GM21528 (cell line): ENCODE results near the gene LRFN2.

Experiments
- ATAC-seq: cut with Tn5 transposase; IDR thresholded peaks from one replicate; pipeline ENCODE4 v1.9.1; 2021; ENCODE audit warnings: mild to moderate bottlenecking, moderate library complexity; ENCODE audit not compliant: unreplicated experiment, low FRiP score

The LRFN2 gene

DNA sequence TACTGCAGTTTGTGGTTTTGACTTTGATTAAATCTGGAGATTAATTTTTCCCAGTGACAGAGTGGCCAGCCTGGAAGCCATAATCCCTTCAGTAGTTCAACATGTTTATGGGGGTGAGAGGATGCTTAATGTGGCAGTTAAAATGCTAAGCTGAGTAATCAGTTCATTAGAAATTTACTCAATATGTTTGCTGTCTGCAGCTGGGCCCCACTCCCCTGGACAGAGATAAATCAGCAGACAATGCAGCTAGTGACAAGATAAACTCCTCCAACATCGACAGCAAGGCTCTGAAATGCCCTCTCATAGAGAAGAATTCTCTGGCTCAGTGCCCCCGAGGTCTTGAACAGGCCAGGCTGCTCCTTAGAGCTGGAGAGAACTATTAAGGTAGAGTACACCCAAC, 101.9 kb downstream of the LRFN2 start:
- ATAC-seq, result no peak

DNA sequence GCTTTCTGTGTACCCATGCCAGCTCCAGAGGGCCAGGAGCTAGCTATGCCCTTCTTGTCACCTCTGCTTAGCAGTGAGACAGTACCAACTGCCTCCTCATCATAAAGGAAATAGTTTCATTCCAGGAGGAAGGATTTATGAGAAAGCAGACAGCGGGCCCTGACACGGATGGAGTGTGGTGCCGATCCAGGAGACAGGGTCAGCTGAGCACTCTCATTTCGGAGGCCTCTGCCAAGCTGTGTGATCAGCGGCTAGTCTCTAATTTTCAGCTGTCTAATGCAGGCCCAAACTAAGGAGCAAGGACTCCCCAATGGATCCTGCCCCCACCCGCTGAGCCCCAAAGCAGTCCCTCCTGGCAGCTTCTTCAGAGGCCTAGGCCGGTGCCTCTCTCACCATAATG, 103.1 kb downstream of the LRFN2 start:
- no peak for ATAC-seq

- no peak for ATAC-seq
These were observed 104.6 kb downstream of the LRFN2 start for GRCh38 chr6:40482532-40482931.

DNA sequence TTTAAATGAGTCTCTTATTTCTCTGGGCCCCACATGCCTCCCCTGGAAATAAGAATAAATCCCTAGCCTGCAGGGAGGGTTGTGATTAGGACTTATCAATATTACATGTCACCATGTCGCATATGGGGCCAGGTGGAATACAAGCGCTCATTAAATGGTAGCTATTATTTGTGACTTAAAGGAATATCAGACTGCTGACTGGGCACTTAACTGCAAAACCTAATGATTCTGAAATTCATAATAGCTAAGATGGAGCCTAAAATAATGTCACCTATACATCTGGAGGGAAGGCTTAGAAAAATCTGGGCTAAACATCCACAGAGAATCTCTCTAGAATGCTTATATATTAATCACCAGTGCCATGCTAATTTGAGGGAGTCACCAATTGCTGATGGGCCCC, 106.5 kb downstream of the LRFN2 start:
- ATAC-seq, result no peak

DNA sequence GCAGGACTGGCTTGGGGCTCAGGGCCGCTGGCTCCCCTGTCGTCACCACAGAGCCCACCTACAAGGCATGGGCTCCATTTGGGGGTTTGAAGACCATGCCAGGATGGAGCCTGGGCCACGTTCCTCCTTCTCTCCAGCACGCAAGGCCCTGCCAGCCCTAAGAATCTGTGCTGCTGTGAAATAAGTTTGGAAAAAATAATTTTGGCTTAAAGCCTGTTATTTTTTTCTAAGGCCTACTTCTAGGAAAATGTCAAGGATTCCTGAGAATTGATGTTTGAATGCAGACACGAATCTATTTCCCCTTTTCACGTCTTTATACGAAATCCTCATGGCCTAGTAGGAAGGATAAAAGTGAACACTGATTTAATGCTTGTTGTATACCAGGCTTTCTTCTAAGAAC, 107.5 kb downstream of the LRFN2 start:
- no peak for ATAC-seq

- no peak for ATAC-seq
These were observed 109.7 kb downstream of the LRFN2 start for GRCh38 chr6:40477246-40478126.

GRCh38 chr6:40476673-40477072, 110.5 kb downstream of the LRFN2 start:
- no peak for ATAC-seq

- no peak for ATAC-seq
These were observed 112.2 kb downstream of the LRFN2 start for GRCh38 chr6:40474937-40475336.

- no peak for ATAC-seq
These were observed 114.1 kb downstream of the LRFN2 start for GRCh38 chr6:40473026-40473425.

DNA sequence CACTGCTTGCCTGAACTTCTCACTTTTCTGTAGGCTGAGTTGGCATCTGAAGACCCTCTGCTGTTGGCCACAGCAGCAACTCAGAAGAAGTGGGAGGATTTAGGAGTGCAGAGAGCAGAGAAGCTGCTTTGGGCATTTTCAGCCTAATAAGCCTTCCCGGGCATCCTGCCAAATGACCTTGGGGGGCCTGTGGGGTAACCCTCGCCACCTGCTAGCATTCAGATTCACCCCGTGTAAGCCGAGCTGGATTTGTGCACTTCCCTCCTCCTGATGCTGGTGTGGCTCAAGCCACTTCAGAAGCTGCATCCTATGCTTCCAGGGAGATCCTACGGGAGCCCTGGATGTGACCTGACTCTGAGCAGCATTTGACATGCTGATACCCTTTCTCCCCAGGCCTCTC, 114.8 kb downstream of the LRFN2 start:
- ATAC-seq, result no peak

- no peak for ATAC-seq
These were observed 115.9 kb downstream of the LRFN2 start for GRCh38 chr6:40471243-40471642.

- ATAC-seq, result no peak
These were observed 117.8 kb downstream of the LRFN2 start for GRCh38 chr6:40469323-40469722.

DNA sequence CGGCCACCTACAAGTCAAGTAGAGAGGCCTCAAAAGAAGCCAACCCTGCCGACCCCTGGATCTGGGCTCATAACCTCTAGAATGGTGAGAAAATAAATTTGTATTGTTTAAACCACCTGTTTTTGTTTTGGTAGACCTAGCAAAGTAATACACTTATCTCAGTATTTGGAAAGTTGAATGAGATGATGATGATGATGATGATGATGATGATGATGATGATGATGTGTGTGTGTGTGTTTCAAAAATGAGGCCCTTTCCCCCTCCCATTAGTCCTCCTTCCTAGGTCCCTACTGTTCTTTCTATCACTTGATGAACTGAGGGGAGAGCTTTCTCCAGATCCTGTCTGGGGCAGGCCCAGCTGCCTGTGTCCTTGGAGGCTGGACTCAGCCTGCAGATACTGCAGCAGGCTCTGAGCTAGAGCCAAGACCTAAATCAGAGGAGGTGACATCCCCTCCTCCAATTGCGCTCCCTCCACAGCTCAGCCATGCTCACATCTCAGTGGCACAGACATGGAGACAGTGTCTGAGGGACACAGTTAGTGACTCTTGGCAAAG, 120.1 kb downstream of the LRFN2 start:
- ATAC-seq, result no peak

DNA sequence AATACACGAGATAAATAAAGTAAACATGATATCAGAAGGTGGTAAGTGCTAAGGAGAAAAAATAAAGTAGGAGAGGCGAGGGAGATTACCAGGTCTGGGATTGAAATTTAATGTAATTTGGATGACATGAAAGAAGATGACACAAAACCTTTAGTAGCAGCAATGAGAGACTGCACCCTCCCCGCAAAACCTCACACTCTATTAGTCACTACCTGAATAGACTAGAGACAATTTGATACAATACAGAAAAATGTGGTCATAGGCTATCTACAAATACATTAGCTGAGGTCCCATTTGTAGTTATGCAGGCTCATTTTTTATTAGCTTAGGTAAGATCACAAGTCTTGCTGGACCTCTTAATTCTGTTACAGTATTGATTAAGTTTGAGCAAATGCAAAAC, 125.5 kb downstream of the LRFN2 start:
- no peak for ATAC-seq

- ATAC-seq, result no peak
These were observed 126.8 kb downstream of the LRFN2 start for GRCh38 chr6:40460380-40460779.

DNA sequence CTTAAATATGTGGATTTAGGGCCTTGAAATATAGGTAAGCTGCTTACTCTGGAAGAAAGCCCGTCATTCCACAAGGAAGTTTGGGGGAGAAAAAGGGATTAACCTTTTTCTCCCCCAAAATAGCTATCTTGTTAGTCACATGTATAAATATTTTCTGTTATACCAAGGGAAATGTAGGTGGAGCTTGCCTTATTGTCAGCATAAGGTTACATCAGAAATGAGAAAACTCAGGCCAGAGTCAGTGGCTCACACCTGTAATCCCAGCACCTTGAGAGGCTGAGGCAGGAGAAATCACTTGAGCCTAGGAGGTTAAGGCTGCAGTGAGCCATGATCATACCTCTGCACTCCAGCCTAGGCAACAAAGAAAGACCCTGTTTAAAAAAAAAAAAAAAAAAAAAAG, 129.9 kb downstream of the LRFN2 start:
- ATAC-seq, result no peak

DNA sequence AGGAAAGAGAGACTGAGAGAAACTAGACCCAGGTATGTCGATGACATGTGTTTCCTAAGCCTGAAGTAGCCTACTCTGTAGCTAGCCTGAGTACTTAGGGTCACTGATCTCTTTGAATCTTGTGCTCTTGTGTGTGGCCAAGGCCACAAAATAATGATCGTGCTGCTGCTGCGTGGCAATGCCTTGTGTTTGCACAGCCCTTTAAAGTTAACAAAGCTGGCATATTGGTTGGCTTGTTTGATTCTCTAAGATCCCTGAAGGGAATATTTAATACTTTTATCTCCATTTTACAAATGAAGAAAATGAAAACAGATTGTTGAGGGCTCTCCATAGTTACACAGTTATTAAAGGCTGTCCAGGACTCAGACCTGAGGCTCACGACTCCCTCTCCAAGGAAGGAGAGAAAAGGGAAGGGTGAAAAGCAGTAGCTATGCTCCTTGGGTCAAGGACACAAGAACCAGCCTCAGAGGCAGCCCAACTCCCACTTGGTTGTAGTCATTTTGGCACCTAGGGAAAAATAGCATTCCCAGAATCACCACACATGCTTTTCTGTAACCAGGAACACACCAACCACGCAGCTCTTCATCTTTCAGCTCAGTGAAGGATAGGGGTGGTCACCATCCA, 130.7 kb downstream of the LRFN2 start:
- ATAC-seq, result no peak

GRCh38 chr6:40455686-40456389, 131.3 kb downstream of the LRFN2 start:
- no peak for ATAC-seq

DNA sequence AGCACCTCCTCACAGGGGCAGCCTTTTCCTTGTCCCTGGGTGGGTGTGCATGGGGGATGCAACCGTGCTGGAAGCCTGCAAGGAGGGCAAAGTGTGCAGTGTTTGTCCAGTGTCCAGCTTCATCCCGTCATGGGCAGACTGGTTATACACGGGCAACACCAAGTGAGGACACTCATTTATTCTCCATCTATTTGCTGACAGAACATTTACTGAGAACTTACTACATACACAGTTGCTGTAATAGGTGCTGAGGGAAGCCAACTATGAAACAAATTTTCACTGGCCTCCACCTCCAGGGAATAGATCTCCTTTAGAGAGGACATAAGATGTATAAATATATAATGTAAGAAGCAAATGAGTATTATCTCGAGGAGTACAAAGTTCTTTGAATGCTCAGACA, 136.7 kb downstream of the LRFN2 start:
- no peak for ATAC-seq

DNA sequence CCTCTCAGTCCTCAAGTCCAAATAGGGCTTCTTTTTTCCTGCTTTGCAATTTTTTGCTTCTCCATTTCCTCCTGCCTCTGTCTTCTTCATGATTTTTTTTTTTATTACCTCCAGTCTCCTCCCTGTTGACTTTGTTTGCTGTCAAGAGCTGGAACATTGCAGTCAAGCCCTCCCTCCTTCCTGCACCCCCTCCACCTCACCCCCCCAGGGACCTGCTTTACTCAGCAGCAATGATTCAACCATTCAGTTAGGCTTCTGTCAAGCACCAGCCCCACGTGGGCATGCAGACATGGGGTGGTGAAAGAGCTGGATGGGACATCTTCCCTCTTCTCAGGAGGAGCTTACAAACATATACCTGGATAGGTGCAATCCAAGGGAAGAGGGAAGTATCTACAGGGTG, 142.4 kb downstream of the LRFN2 start:
- ATAC-seq, result no peak

DNA sequence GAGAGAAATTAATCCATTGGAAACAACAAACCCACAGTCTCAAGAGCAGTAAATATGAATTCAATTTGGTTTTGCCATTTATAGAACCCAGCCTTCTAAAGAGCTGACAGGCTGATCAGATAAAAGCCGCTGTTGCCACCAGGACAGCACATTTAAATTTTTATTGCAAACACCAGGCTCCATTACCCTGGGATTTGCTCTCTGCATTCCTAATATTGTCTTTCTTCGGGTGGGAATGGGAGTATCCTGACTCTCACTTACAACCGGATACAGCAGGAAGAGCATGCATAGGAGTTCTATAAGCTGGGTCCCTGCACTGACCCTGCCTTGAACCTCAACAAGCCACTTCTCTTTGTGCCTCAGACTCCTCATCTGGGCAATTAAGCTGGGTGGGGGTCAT, 142.9 kb downstream of the LRFN2 start:
- no peak for ATAC-seq
